ENCODE measurements around the gene NELL1.

The NELL1 gene

GRCh38 chr11:21622995-21623394 is 953.6 kb downstream of the NELL1 start:
- in situ Hi-C loops (cut with MboI; ENCODE audit: low sequenced_read_pairs), result no loop called here

Data from hTERT RPE-1 (cell line).